NCI-H1694 (cell line): ENCODE measurements around the gene ADORA2A.

Experiments
- DNase-seq: peaks from one replicate; lab custom pipeline; 2025; lab: John Stamatoyannopoulos, UW

Gene ADORA2A

DNA sequence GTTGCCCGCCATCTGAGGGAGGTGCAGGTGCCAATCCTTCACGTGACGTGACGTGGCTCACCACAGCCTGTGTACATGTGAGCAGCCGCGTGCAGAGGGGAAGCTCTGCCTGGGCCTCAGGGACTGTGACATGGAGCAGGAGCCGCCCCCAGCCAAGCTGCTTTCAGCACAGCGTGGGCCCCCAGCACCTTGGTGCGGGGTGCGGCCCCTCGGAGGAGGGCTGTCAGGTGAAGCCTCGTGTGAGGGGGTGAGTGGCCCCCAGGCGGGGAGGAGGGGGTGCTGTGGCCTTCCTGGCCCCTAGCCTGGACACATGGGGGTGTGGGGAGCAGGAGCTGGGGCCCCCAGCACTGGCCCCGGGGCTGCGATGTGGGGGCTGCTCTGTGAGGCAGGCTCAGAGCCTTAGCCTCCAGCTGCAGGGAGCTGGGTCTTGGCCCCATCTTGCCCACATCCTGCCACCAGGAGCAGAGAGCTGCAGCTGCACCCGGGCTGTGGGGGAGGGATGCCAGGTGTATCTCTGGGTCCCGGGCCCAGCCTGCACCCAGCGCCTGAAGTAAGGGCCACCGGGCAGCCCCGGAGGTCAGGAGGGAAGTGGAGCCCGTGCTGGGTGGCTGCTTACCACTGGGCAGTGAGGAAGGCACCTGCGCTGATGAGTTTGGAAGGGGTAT is at the start of gene ADORA2A:
Gene ADORA2A (plus strand): TSS at position 100 of the 665 bp plus-strand sequence. CDS start 5,806 bp downstream, outside the sequence.
- no peak for DNase-seq

DNA sequence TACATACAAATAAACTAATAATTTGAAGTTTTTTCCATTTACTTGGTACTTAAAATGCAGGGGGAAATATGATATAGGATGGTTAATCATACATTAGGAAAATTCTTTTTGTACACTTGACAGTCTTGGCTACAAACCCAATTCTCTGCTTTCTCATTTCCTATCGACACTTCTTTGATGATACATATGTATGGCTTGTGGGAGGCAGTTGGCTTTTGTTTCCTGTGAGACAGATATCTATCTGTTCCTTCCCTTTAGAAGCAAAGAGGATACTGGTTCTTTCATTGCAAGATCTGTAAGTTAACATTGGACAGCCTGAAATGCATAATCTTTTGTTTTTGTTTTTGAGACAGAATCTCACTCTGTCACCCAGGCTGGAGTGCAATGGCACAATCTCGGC is 47.9 kb upstream of the ADORA2A start:
- DNase-seq: no peak

DNA sequence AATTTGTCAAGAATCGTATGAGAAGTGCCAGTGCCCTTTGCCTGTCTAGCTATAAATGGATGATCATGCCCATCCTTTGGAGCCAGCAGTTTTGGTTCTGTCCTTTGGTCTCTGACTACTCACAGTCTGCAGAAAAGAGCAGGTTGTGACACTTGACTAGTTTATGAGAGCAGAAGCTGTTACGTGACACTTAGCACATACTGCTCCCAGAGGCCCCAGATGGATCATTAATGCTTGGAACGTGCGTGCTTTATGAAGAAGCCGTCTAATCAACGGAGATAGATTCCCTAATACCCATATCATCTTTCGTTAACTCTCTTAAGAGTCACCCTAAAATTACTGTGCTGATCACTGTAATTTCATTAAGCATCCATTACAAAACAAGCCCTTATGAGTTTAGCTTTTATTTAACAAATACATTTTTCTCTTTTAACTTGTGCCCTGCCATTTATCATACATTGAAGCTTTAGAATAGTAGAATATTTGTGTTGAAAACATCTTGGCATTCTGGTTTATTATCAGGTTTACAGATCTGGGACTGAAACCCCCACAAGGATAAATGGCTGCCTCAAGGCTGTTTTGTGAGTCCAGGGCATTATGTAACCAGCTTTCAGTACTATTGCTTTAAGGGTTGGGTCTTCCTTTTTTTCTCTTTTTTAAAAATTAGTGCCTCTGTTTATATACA is 47.0 kb upstream of the ADORA2A start:
- peak; percentile 35 for DNase-seq

DNA sequence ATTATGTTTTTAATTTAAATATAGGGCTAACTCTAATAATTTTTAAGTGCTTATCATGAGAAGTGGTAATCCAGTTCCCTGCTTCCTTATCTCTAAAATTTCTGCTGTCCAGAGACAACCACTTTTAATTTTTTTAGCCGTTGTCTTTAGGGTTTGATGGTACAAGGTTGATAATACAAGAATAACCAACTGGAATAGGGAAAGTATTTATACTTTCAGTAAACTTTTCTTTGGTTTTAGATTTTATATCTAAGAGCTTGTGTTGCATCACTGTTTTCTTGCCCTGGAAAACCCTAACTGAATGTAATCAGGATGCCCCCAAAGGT is 46.5 kb upstream of the ADORA2A start:
- no peak for DNase-seq

DNA sequence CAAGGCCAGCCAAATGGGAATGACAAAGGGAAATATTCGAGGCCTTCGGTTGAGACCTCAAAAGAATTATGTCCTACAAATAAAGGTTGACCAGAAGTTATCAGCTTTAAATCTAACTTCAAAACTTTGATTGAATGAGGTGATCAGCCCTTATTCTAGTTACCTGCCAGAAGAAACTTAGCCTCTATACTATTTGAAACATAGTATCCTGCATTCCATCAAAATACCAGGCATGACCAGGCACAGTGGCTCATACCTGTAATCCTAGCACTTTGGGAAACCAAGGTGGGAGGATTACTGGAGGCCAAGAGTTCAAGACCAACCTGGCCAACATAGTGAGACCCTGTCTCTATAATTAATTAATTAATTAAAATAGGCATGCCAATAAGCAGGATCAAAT is 44.3 kb upstream of the ADORA2A start:
- DNase-seq: no peak

DNA sequence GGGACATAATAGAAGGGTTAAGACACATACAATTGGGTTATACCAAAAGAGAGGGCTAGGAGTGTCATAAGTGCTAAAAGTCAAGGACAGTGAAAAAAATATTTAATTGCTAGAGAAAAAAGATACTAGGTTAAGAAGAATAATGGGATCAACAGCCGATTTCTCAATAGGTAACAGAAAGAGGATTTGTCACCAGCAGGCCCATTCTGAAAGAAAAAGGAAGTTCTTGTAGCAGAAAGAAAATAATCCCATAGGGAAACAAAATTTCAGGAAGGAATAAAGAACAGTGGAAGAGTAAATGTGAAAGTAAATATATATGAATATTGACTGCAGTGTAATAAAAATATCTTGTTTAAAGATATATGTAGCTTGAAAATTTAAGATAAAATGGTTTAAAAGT is 43.3 kb upstream of the ADORA2A start:
- DNase-seq: no peak

DNA sequence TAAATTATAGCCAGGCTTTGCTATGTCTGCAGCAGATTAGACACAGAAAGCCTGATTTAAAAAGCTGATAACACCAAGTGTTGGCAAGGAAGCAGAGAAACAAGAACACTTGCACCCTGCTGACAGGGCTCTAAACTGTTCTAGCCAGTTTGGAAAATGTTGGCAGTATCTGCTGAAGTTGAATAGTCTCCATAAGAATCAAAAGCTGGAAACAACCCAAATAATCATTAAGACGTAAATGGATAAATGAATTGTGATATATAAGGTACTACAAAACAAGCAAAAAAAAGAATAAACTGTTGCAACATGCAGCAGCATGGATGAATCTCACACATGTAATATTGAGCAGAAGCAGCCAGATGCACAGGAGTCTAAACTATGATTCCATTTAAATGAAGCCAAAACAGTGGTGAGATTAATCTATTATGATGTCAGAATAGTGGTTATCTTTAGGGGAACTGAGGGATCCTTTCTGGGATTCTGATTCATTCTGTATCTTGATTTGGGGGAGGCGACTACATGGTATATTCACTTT is 40.4 kb upstream of the ADORA2A start:
- DNase-seq: no peak

DNA sequence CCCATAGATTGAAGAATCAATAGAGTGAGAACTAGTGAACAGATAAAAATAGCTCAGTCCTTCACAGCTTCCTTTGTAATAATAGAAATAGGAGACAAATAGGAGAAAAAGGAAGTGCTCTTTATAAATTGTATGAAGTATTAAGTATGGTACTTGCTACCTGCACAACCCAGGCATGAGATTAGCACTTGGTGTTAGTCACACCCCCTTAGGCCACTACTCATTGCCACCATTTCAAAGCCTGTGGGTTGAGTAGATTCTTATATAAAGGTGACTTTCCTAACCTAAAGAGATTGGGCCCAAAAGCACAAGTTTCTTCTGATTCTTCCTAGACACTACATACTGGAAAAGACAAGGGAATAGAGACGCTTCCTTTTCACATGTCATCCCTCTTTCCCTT is 37.7 kb upstream of the ADORA2A start:
- no peak for DNase-seq

DNA sequence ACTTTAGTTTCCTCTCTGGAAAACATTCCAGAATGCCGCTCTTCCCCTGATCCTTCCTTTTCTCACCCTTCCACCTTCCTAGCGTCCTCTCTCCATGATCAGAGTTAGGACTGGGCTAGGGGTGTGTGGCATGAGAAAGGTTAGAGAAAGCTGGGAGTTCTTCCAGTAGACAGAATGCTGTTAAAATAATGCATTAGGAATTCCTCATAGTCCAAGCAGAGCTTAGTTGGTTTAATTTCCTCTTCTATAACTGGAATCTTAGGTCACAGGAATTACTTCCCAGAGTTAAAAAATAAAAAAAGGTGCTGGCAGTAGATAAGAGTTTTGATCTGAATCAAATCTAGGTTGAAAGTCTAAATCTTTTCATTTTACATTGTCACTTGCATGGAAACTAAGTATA is 37.2 kb upstream of the ADORA2A start:
- DNase-seq: no peak

DNA sequence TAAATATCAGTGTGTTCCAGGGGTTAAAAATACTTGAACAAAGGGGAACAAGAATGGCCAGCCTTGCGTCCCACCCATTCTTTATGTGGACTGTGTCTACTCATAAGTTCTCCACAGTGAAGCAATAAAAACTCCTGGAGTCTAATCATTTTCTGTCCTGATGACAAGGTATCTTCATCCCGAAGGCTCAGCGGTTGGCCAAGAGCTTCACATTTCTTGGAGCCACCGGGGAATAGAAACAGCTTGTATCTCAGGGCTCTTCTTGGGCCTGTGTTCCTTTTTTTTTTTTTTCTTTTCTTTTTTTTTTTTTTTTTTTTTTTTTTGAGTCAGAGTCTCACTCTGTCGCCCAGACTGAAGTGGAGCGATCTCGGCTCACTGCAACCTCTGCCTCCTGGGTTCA is 36.8 kb upstream of the ADORA2A start:
- DNase-seq: no peak

DNA sequence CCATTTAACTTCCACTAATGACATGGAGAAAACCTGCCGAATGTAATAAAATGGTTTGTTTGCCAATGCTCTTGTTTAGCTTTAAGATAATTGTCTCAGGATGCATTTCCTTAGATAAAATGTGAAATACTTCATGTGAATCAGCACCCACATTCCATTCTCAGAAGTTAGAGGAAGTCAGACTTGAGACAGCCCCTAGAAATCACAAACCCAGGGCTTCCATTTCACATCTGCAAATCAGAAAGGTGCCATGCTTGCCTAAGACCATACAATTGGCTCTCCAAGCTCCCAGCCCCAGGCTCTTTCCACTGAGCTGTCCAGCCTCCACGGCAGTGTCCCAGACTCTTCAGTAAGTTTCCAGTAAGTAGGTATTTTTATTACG is 35.6 kb upstream of the ADORA2A start:
- DNase-seq: no peak

DNA sequence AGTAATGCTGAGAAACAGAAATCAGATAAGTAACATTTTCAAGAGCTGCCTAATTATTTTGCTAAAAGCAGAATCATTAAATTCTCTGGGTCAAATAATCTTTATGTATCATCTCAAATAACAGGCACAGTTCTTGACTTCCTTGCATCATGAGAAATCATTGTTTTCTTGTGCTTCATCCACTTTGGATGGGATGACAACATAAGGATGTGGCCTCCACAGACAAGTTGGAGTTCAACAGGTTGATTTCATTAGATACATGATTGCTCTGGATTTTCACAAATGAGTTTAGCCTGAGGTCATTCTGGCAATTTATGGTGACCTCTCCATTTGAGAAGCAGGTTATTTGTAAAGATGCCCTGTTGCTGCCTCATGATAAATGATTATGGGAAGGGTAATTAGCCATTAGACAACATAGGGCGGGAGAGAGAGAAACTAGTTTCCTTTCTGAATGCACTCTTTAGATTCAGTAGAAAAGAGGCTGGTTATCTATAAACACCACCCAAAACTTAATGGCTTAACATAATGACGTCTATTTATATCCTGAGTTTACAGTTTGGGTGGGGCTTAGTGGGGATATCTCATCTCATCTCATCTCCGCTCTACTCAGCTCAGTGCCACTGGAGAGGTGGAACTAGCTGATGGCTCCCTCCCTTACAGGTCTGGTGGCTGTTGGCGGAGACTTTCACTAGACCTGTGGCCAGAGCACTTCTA is 35.0 kb upstream of the ADORA2A start:
- DNase-seq: no peak

DNA sequence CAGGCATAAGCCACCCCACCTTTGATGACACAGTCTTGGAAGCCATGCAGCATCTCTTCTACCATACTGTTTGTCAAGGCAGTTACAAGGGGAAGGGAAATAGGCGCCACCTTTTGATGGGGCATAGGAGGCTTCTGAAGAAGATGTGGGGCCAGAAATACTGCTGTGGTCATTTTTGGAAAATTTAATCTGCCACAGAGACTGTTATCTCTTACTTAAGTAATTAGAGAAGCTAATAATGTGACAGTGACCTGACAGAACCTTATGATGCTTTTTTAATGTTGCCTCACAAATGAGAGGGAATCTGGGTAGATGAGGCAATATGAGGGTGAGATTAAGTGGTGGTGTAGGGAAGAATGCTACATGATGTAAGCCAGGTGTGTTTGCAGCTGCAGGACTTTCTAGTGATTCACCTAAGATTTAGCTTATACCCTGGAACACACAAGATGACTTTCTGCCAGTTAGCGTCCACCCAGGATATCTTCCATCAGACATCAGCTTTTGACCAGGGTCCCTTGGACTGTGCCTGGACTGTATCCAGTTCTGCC is 34.3 kb upstream of the ADORA2A start:
- DNase-seq: no peak

DNA sequence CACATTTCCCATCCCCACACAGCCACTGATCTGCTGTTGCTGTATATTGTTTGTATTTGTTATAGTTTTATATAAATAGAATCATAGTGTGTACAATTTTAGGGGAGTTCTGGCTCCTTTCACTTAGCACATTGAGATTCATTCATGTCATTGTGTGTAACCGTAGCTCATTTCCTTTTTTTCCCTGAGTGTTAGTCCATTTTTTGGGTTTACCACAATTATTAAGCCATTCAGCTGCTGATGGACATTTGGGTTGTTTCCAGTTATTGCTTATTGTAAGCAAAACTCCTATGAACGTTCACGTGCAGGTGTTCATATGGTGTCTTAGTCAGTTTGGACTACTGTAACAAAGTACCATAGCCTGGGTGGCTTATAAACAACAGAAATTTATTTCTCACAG is 33.6 kb upstream of the ADORA2A start:
- no peak for DNase-seq

DNA sequence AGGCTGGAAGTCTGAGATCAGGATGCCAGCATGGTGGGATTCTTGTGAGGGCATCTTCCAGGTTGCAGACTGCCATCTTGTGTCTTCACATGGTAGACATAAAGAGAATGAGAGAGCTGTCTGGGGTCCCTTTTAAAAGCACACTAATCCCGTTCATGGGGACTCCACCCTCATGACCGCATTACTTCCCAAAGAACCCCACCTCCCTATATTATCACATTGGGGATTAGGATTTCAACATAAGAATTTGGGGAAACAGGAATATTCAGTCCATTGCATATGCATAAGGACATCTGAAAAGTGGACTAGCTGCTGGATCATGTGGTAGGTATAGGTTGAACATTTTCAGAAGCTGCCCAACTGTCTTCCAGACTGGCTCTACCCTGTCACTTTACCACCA is 33.1 kb upstream of the ADORA2A start:
- DNase-seq: no peak

DNA sequence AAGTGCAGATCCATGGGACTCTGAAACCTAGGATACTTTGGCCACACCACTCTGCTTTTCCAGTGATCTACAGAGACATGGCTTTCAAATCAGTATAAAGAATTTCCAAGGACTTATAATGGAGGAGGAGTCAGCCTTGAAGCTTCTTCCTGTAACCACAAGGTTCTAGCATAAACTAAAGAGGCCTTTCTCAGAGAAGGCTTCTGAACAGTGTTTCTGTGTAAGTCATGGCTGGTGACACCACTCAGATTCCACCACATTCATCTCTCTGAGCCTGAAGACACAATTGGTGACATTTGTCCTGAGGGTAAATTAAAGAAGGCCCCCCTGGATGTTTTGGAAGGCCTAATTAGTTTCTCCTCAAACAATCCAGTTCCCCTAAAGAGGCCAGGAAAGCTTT is 29.0 kb upstream of the ADORA2A start:
- no peak for DNase-seq

DNA sequence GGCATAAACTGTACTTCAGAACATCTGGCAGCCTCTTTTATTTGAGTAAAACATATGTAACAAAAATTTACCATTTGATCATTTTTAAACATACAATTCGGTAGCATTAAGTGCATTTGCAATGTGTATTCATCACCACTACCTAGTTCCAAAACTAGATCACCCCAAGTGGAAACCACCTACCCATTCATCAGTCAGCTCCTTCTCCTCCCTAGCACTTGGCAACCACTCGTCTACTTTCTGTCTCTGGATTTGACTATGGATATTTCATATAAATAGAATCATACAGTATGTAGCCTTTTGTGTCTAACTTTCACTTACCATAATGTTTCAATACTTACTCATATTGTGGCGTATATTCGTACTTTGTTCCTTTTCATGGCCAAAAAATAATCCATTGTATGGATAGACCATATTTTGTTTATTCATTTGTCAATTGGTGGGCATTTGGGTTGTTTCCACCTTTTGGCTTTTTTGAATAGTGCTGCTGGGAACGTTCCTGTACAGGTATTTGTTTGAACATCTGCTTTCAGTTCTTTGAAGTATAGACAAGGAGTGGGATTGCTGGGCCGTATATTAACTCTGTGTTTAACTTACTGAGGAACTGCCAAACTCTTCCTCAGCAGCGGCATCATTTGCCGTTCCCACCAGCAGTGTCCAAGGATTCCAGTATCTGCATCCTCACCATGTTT is 27.2 kb upstream of the ADORA2A start:
- DNase-seq: no peak

DNA sequence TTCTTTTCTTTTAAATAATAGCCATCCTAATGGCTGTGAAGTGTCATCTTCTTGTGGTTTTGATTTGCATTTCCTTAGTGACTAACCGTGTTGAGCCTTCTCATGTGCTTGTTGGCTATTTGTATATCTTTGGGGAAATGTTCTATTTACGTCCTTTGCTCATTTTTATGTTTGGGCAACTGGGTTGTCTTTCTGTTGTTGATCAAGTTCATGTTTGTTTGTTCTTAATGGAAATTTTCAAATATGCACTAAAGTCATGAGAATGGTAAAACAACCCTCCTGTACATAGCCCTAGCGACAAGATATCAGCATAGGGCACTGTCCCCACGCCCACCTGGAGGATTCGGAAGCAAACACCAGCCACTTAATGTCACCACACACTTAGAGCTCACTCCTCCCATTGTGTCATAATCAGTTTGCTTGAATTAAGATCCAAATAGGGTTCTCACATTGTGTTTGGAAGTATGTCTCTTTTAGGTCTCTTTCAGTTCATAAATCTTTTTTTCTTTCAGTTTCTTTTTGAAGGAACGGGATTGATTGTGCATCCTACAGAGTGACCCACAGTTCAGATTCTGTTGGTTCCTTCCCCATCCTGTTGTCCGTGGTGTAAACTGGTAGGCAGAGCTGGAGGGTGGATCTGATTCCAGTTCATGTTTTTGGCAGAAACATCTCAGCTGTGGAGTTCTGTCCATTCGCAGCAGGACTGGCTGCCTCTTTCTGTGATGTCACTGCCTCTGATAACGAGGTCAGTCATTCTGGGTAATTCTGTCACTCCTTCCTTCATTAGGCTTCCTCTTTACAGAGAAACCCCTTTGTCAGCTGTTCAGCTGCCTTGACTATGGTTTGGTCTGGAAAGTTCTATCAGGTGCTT is 26.4 kb upstream of the ADORA2A start:
- DNase-seq: no peak

DNA sequence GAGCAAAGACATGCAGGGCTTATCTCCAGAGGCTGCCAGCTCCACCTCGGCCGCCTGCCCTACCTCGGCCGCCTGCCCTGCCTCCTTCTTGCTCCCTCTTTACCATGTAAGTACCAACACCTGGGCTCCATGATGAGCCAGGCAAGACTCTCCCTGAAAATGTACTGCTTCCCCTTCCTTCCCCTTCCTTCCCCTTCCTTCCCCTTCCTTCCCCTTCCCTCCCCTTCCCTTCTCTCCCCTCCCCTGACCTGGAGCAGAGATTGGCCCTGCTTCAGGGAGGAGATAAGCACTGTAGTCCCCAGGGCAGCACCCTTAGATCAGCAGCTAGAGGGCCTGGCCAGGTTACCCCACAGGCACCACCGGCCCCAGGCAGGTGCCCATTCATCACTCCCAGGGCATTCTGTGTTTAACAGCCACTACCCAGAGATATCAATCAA is 25.4 kb upstream of the ADORA2A start:
- no peak for DNase-seq

DNA sequence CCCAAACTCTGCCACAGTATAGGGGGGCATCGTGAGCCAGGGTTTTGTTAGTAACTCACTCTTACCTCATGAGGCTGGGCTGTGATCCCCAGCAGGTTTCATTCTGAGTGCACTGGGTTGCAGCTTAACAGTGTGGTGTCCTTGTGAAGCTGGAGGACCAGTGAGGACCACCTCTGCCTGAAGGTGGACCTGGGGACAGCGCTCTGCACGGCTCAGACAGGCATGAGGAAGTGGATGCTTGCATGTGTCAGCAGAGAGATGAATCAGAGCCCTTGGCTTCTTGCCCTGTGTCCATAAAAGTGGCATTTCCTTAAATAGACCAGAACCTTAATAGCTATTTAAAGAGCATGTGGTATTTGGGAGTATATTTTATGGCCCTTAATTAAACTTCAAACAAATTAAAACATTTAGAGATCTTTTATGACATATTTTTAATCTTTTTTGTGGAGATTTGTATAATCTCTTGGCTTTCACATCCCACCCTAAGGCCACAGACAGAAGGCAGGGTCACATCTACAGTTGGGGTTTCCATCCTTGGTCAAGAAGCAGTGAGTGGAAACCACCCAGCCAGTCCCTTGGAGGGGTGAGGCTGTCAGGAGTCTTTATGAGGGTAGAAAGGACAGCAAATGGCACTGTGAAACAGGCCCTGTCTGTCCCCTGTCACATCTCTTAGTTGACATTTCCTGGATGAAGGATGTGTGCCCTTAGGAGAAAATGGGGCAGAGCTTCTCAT is 24.8 kb upstream of the ADORA2A start:
- DNase-seq: no peak

DNA sequence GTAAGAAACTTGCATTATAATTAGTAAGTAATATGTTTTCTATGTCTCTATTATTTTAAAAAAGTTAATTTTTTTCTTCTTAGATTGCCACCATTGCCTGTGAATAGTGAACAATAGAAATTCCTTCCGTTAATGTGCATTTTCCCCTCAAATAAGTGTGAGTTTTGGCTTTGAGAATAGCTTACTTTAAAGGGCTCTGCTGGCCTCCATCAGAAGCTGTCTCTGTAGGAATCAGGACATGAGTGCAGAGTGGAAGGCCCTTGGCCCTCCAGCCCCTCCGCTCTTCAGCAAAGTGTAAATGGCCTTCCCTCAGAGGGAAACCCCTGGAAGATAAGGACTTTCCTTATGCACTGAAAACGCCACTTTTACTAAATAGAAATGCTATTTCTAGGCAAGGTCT is 24.1 kb upstream of the ADORA2A start:
- no peak for DNase-seq
